ENCODE data around the gene BTBD6.
"Not testable (repeated sequence)": the region's sequence is repeated elsewhere in the genome, so short reads cannot be mapped to it uniquely, and the experiment has no call there.

The BTBD6 gene

DNA sequence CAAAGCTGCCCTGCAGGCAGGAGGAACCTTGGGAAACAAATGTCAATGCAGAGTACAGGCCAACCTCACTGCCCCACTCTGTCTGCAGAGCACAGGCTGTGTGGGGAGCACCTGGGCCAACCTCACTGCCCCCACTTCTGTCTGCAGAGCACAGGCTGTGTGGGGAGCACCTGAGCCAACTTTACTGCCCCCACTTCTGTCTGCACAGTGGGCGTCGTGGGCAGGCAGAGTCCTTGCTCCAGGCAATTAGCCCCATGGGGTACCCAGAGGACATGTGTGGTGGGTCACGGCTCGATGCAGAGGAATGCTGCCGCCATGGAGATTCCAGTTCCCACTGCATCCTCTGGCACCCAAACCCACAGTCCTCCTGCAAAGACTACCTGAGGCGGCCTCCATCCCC, 26.3 kb downstream of the BTBD6 start:
- DNase-seq: no peak

DNA sequence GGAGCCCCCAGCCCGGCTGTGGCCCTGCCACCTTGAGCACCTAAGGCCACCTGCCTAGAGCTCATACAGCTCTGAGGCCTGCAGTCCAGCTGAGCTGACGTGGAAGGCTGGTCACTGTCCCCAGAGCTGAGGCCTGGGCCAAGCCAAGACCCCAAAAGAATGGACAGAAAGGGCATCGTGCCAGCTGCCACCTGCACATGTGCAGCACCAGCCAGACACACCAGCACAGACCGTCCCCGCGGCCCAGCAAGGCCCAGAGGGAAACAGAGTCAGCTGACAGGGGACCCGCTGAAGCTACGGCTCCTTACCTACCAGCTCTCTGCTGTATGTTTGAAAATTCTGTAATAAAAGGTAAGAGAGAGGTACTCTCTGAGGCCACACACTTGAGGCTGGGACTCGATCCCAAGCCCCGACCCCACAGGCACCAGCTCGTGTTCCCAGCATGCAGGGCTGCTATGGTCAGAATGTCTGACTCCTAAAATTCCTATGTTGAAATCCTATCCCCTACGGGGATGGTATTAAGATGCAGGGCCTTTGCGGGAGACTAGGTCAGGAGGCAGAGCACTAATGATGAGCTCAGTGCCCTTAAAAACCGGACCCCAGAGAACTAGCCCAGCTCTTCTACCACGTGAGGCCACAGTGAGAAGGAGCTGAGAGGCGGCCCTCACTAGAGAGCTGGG, 27.1 kb downstream of the BTBD6 start:
- DNase-seq: no peak

DNA sequence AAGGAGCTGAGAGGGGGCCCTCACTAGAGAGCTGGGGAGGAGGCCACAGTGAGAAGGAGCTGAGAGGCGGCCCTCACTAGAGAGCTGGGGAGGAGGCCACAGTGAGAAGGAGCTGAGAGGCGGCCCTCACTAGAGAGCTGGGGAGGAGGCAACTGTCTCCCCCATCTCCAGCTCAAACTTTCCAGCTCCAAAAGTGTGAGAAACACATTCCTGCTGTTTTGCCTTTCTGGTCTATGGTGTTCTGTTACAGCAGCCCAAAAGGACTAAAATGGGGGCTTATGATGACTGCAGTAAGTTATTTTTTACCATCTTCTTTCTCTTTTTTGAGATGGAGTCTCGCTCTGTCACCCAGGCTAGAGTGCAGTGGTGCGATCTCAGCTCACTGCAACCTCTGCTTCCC, 29.1 kb downstream of the BTBD6 start:
- DNase-seq: not testable (repeated sequence)

DNA sequence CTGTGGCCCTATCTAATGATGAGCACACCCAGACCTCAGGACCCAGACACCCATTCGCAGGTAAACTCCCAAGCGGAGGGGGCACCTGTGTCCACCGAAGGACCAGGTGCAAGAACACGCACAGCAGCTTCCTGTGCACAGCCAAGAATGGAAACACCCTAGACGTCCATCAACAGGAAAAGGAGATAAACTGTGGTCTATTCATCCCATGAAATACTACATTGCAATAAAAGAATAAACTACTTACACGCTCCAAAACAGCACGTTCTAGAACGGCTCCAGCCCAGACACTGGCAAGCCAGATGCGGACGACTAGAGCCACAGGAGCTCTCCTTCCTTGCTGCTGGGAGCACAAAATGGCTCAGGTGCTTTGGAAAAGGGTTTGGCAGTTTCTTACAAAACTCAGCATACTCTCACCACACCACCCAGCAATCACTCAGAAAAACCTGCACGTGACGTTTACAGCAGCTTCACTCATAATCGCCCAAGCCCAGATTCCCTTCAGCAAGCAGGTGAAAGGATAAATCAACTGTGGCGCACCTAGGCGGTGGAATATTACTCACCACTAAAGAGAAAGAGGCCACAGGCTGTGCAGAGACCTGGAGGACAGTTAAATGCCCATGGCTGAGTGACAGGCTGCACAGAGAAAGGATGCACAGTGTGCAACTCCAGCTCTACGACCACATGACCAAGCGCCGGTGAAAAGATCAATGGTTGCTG, 31.5 kb downstream of the BTBD6 start:
- no peak for DNase-seq

DNA sequence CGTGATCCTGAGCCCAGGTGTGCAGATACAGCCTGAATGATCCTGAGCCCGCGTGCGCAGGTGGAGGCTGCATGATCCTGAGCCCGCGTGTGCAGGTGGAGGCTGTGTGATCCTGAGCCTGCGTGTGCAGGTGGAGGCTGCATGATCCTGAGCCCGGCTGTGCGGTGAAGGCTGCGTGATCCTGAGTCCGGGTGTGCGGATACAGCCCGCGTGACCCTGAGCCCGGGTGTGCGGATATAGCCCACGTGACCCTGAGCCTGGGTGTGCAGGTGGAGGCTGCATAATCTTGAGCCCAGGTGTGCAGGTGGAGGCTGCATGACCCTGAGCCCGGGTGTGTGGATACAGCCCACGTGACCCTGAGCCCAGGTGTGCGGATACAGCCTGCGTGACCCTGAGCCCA, 32.2 kb downstream of the BTBD6 start:
- no peak for DNase-seq

DNA sequence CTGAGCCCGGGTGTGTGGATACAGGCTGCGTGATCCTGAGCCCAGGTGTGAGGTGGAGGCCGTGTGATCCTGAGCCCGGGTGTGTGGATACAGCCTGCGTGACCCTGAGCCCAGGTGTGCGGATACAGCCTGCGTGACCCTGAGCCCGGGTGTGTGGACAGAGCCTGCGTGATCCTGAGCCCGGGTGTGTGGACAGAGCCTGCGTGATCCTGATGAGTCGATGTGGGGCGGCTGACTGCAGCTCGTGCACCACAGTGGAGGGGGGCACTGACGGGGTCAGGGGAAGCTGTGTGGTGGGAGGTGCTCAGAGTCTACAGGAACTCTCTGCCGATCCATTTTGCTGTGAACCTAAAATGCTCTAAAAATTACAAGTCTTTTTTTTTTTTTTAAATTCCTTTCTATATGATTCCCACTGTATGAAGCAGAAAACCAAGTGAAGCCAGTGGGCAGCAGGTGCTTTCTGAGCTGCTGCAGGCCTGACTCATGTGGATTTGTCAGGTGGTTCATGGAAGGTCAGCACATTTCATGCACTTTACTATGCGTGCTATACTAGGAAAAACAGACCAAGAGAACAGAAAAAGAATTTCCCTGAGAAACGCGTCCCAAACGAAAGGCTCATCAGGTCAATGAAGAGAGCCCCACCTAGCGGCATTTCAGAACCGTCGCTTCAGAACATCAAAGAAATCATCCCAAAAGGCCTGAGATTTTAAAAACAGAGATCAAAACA, 33.2 kb downstream of the BTBD6 start:
- DNase-seq: peak; percentile 36

DNA sequence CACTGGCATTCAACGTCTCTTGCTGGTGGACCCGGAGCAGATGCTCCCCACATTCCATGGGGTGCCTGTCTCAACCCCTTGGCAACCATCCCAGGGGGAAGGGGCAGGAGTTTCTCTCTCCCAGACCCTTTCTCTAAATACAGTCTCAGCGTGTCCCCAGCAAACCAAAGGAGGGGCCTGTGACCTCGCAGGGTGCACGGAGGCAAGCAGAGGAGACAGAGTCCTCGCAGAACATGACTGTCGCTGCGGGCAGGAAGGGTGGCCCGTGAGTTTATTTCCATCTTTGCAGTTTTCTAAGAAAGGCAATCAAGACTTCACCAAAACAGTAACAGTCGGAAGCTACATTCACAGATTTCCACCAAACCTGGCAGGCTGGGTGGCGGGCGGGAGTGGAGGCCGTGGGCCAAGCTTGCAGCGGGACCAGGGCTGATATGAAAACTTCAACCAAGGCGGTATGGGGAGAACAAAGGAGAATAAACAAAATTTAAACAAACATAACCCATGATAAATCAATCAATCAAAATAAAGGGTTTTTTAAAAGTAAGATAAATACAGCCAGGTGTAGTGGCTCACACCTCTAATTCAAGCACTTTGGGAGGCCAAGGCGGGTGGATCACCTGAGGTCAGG, 33.9 kb downstream of the BTBD6 start:
- no peak for DNase-seq

DNA sequence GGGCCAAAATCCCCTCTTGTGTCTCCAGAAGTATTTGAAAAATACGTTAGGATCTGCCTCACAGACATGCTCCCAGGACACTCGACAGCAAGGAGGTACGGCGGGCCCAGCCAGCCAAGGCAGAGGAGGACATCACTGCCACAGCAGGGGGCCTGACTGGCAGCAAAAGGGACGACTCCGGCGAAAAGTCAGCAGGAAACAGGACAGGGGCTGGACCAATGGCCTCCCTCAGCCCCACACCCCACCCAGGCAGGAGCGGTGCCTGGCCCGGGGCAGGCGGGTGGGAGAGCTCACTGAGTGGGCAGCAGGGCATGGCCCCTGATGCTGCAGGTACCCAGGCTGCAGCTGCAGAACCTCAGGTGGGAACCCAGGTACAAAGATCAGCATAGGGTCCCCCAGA, 34.7 kb downstream of the BTBD6 start:
- no peak for DNase-seq

DNA sequence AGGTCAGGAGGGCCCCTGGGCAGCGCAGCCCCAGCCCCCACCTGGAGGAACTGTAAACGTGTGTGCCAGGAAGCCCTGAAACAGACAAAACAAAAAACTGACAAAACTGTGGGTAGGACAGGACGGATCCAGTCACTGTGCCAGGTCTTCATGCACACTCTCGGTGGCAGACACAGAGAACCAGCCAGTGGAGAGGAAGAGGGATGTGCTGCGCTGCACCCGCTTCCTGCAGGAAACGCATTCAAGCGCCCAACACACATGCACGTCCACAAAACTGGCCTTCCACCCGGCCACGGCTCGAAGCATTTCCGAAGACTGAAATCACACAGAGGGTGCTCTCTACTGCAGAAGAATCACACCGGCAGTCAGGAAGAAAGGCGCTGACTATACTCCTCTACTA, 35.6 kb downstream of the BTBD6 start:
- DNase-seq: no peak

DNA sequence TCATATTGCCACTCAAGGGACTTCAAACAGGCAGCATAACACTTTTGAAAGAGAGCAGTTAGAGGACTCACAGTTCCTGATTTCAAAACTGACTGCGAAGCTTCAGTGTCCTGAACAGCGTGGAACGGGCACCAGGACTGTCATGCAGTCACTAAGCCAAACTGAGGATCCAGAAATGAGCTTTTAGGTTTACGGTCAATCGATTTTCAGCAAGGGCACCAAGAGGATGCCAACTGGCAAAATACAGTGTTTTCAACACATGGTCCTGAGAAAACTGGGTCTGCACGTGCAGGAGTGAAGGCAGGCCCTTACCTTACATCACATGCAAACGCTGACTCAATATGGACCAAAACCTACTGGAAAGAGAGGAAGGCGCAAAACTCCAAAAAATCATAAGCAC, 36.8 kb downstream of the BTBD6 start:
- DNase-seq: no peak

DNA sequence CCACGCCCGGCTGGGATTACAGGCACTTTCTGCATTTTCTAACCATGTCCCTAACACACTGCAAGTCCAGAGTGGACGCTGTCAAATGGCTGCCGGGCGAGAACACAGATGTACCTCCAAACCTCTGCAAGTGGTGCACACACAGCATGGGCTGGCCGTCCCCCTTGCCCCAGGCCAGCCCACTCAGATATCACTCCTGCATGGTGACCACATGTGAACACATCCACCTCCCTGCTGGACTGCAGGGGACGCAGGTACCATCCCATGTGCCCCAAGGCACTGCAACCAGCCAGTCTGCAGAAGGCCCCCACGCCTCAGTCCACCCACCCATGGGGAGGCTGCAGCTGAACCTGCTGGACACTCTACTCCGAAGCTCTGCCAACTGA, 38.4 kb downstream of the BTBD6 start:
- DNase-seq: no peak

DNA sequence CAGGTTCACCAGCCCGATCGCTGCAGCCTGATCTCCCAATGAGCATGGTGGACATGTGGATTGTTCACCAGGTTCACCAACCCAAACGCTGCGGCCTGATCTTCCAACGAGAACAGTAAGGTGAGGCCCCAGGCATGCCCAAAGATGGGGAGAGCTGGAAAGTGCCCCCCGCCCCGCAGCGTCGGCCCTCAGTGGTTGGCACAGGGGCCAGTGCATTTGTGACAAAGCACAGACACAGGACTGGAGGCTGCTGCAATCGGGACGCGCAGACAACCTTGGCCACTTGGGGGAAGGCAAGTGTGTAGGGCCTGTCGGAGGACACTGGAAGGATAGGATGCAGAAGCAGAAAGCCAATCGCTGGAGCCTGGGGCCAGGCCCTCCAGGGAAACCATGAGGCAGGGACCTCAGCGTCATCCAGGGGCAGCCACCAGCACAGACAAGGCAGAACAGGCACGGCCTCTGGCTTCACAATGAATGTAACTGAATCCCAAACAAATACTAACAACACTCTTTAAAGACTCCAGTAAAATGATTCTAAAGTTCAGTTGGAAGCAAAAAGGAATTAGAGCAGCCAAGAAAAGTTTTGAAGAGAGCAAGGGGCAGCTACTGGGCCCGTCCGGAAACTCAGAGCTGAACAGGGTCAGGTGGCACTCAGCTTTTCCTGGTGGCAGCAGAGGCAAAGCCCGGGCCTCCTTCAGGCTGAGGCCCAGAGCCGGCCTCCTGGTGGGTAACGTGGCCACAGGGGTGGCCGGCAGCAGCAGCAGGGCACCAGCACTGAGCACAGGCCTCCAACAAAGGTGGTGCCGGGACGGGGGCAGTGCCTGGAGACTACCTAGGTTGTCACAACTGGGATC, 39.1 kb downstream of the BTBD6 start:
- DNase-seq: no peak

DNA sequence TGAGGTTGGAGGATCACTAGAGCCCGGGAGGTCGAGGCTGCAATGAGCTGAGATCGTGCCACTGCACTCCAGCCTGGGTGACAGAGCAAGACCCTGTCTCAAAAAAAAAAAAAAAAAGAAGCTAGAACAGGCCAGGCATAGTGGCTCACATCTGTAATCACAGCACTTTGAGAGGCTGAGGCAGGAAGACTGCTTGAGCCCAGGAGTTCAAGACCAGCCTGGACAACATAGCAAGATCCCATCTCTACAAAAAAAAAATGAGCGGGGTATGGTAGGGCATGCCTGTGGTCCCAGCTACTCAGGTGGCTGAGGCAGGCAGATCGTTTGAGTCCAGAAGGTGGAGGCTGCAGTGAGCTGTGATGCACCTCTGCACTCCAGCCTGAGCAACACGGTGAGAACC, 40.6 kb downstream of the BTBD6 start:
- not testable (repeated sequence) for DNase-seq

DNA sequence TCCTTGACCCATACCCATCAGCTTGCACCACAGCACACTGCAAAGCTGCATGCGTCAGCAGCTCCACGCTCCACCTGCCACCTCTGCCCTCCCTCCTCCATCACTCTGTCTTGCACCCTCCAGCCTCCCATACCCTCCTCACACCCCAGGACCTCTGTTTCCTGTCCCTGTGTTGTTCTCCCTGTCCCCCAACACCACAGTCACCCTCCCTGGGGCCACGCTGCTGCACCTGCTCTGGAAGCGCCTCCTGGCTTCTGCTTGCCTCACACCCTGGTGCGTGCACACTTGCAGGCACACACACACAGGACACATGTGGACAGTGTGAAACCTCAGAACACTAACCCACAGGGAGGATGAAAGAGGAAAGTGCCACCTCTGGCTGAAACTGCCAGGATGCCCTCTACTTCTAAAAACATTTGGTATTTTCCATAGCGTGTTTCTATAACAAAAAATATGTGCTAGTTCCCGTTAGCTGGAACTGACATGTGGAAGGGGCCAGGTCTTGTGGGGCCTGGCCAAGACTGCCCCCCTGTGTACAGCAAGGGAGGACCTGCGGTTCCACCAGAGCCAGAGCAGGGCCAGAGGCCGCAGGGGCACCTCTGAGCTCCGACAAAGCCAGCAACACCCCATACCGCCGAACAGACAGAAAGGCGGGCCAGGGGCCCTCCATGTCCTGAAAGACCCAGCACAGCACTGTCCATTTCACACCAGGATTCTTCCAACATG, 42.5 kb downstream of the BTBD6 start:
- DNase-seq: no peak

DNA sequence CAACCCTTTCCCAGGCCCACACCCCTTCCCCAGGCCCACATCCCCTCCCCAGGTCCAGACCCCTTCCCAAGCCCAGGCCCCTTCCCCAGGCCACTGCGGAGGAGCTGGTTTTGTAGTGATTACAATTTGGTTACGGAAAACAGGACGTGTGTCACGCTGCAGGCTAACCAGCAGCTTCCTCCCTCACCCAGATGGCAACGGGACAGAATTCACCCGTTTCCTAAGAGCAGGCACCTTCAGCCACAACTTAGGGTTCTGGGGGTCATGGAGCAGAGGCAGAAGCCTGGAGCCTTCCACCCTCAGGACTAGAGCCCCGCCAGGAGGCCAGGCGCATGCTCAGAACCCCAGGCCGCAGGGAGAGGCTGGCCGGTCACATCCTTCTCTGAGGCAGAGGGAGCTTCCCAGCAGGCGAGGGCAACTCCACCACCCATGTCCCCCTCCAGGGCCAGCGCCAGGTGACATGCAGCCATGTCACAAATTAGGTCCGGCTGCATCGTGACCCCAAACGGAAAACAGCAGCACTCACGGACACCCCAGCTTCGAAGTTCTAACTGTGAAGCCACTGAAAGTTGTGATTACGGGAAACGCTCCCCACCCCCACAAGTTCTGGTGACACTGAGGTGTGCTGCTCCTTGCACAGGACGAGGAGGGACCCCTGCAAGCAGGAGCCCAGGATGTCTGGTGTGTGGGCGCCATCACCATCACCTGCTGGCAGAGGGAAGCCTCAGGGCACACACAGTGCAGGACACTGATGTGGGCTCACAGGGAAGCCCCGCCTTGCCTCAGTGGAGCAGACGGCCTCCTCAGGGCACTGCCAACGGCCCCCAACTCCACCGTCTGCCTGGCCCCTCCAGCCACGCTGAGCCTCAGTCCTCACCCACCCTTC, 44.7 kb downstream of the BTBD6 start:
- DNase-seq: no peak

DNA sequence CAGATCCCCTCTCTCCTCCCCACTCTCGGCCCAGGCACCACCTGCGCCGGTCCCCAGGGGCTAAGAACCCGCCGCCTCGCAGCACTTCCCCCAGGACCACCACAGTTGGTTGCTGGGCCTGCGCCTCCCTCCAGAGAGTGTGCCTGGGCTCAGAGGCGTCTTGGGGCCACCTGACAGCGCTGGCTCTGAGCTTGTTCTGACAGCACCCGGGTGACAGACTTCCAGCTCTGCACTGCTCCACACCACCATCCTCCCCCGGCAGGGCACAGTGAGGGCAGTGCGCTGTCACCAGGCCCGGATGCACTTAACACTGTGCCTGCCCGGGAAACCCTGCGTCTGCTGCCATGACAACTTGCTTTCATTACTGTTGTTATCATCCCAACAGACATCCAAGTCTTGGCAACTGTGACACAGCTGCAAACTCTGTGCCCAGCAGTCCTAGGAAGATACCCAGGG, 45.8 kb downstream of the BTBD6 start:
- DNase-seq: no peak

DNA sequence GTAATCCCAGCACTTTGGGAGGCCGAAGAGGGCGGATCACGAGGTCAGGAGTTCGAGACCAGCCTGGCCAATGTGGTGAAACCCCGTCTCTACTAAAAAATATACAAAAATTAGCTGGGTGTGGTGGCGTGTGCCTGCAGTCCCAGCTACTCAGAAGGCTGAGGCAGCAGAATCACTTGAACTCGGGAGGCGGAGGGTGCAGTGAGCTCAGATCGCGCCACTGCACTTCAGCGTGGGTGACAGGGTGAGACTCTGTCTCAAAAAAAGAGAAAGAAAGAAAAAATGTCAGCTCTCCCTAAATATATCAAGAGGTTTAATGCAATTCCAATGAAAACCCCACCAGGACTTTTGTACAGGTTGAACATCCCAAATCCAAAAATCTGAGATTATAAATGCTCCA, 49.0 kb downstream of the BTBD6 start:
- not testable (repeated sequence) for DNase-seq

DNA sequence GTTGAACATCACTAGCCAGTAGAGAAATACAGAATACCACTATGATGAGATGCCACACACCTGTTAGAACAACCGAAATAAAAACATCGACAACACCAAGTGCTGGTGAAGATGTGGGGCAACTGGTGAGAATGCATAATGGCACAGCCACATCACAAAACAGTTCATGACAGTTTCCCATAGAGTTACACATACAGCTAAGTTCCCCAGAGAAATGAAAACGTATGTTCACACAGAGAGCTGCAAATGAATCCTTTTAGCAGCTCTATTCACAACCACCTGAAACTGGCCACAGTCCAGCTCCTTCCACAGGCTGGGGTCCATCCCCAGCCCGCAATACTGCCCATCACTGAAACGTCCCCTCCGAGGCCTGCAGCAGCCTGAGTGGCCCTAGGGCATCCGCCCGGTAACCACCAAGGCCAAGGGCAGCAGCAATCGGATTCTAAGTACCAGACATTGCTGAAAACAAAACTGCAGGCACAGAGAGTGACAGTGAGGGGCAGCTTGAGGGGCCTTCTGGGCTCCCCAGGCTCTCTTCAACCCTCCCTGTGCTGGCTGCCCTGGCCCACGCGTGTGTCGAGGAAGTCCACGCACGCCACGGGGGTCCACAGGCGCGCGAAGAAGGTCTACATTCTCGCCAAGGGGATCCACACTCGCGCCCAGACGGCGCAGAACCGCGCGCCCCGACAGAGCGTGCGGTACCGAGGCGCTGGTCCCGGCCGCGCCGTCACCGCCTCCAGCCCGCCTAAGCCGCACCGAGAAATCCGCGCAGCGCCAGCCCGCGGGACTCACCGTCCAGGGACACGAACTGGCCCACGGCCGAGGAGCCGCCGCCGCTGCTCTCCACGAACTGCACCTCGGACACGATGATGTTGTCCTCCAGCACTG, 51.6 kb downstream of the BTBD6 start:
- DNase-seq: peak; percentile 11
